GM23338 (cell line): ENCODE results near the gene PNPLA2. TPM values are rescaled to one million over a fixed set of nuclear protein-coding genes. Genes with fewer than 3 reads are reported as not detected.

ENCODE experiments used
- ATAC-seq: fragments of 200-7000 bp; cut with Tn5 transposase; 3 replicates; pipeline ENCODE4 v1.9.1; 2020
- DNase-seq: peaks from one replicate; pipeline ENCODE4 v3.0.0-alpha.2; 2015; ENCODE audit warnings: low spot score
- H2AFZ ChIP-seq: fragments of 200-600 bp; sonication (generic); 2 replicates; pipeline ENCODE4 v1.8.0; 2016; ENCODE audit warnings: antibody characterized with exemption, mild to moderate bottlenecking, moderate library complexity
- H3F3A ChIP-seq: fragments of 200-600 bp; sonication (generic); replicated peaks from 2 replicates; pipeline ENCODE4 v1.8.0; 2017; ENCODE audit warnings: antibody characterized with exemption, mixed run types, low read depth
- H3K27ac ChIP-seq: fragments of 200-600 bp; sonication (generic); 2 replicates; pipeline ENCODE4 v1.6.1; 2016; ENCODE audit warnings: low read depth
- H3K27me3 ChIP-seq: fragments of 200-600 bp; sonication (generic); 2 replicates; pipeline ENCODE4 v1.8.0; 2016; ENCODE audit warnings: mild to moderate bottlenecking, mixed run types, moderate library complexity; ENCODE audit not compliant: insufficient read depth
- H3K36me3 ChIP-seq: fragments of 200-600 bp; sonication (generic); 2 replicates; pipeline ENCODE4 v1.8.0; 2016; ENCODE audit warnings: mild to moderate bottlenecking; ENCODE audit not compliant: insufficient read depth
- H3K4me1 ChIP-seq: fragments of 200-600 bp; sonication (generic); 2 replicates; pipeline ENCODE4 v1.8.0; 2016; ENCODE audit warnings: mild to moderate bottlenecking, moderate library complexity; ENCODE audit not compliant: insufficient read depth
- H3K4me2 ChIP-seq: fragments of 200-600 bp; sonication (generic); 2 replicates; pipeline ENCODE4 v1.7.1; 2017; ENCODE audit warnings: mixed run types
- H3K4me3 ChIP-seq: fragments of 200-600 bp; sonication (generic); 2 replicates; pipeline ENCODE4 v1.6.1; 2016; ENCODE audit warnings: mixed run types
- H3K79me2 ChIP-seq: fragments of 200-600 bp; sonication (generic); replicated peaks from 2 replicates; pipeline ENCODE4 v1.8.0; 2017; ENCODE audit warnings: mild to moderate bottlenecking; ENCODE audit not compliant: insufficient read depth
- H3K9me2 ChIP-seq: fragments of 200-600 bp; sonication (generic); 2 replicates; pipeline ENCODE4 v1.8.0; 2017; ENCODE audit not compliant: insufficient read depth
- H4K20me1 ChIP-seq: fragments of 200-600 bp; sonication (generic); replicated peaks from 2 replicates; pipeline ENCODE4 v1.8.0; 2017; ENCODE audit warnings: mild to moderate bottlenecking; ENCODE audit not compliant: insufficient read depth
- H3K27ac Mint-ChIP-seq: 2 replicates; pipeline ENCODE4 v1.8.0; 2020; ENCODE audit warnings: inconsistent platforms, mild to moderate bottlenecking, moderate library complexity, mixed read lengths
- H3K27me3 Mint-ChIP-seq: 3 replicates; pipeline ENCODE4 v1.8.0; 2022; ENCODE audit warnings: low read depth, mild to moderate bottlenecking, moderate library complexity, mixed read lengths, inconsistent platforms; ENCODE audit not compliant: insufficient read depth, poor library complexity
- H3K36me3 Mint-ChIP-seq: 3 replicates; pipeline ENCODE4 v1.8.0; 2021; ENCODE audit warnings: low read depth, mild to moderate bottlenecking, inconsistent platforms, moderate library complexity, mixed read lengths
- H3K4me1 Mint-ChIP-seq: 3 replicates; pipeline ENCODE4 v1.8.0; 2020; ENCODE audit warnings: mild to moderate bottlenecking, inconsistent platforms, mixed read lengths
- H3K4me3 Mint-ChIP-seq: 3 replicates; pipeline ENCODE4 v1.8.0; 2021; ENCODE audit warnings: moderate library complexity, mild to moderate bottlenecking, inconsistent platforms, mixed read lengths
- H3K9me3 Mint-ChIP-seq: 3 replicates; pipeline ENCODE4 v1.8.0; 2020; ENCODE audit warnings: moderate library complexity, mild to moderate bottlenecking, inconsistent platforms, mixed read lengths
- CREB1 ChIP-seq: fragments of 250-450 bp; sonication (Bioruptor Pico); IDR thresholded peaks from 2 replicates; pipeline ENCODE4 v1.5.0; 2020; ENCODE audit warnings: low read depth, mild to moderate bottlenecking, moderate library complexity
- CTCF ChIP-seq, 2 experiments: fragments of 200-600 bp in 1 of 2; sonication (generic) in 1 of 2; conservative IDR thresholded peaks; 2 replicates each; pipeline versions ENCODE4 v1.5.1 to v1.6.1; 2016 to 2017; ENCODE audit warnings: antibody characterized with exemption in 2 of 2, low read depth in 2 of 2, mild to moderate bottlenecking in 2 of 2, moderate library complexity in 1 of 2
- EZH2 ChIP-seq: fragments of 200-600 bp; sonication (generic); IDR thresholded peaks from one replicate; pipeline ENCODE4 v1.8.0; 2017; ENCODE audit warnings: antibody characterized with exemption, mild to moderate bottlenecking, low read depth; ENCODE audit not compliant: unreplicated experiment
- EZH2phosphoT487 ChIP-seq: fragments of 200-600 bp; sonication (generic); IDR thresholded peaks from one replicate; pipeline ENCODE4 v1.8.1; 2018; ENCODE audit warnings: antibody characterized with exemption; ENCODE audit not compliant: unreplicated experiment
- JUNB ChIP-seq: IDR thresholded peaks from one replicate; pipeline ENCODE4 v1.6.1; 2016; ENCODE audit warnings: antibody characterized with exemption; ENCODE audit not compliant: unreplicated experiment
- NANOG ChIP-seq: IDR thresholded peaks from 2 replicates; pipeline ENCODE4 v1.6.1; 2016; ENCODE audit warnings: antibody characterized with exemption, borderline replicate concordance
- POLR2AphosphoS5 ChIP-seq: IDR thresholded peaks from 2 replicates; pipeline ENCODE4 v1.6.1; 2016; ENCODE audit warnings: antibody characterized with exemption, low read depth
- REST ChIP-seq: IDR thresholded peaks from one replicate; pipeline ENCODE4 v1.6.1; 2018; ENCODE audit warnings: antibody characterized with exemption; ENCODE audit not compliant: unreplicated experiment
- STAT1 ChIP-seq: IDR thresholded peaks from one replicate; pipeline ENCODE4 v1.6.1; 2016; ENCODE audit warnings: antibody characterized with exemption; ENCODE audit not compliant: unreplicated experiment
- ZNF114 ChIP-seq: fragments of 250-450 bp; sonication (Bioruptor Pico); IDR thresholded peaks from 2 replicates; pipeline ENCODE4 v1.5.0; 2020; ENCODE audit warnings: mild to moderate bottlenecking, moderate library complexity
- ZNF331 ChIP-seq: fragments of 250-450 bp; sonication (Bioruptor Pico); IDR thresholded peaks from 2 replicates; pipeline ENCODE4 v1.5.0; 2020; ENCODE audit warnings: low read depth, mild to moderate bottlenecking, moderate library complexity
- polyA plus RNA-seq: library from polyadenylated mRNA; unstranded; fragments of >200 nt; fragmentation: Nextera tagmentation; extraction: Ambion mirVana; gene quantifications from 2 replicates; pipeline ENCODE4 v1.2.1, GENCODE V29; 2016
- total RNA-seq: library from RNA; depleted of rRNA; stranded (reverse); fragments of >200 nt; shearing (Covaris generic); gene quantifications from 2 replicates; pipeline ENCODE4 v1.2.3, GENCODE V29; 2014
- TF ChIP-seq, protein P1 (sequence below): IDR thresholded peaks from 2 replicates; pipeline ENCODE4 v1.6.1; 2016; ENCODE audit warnings: antibody characterized with exemption
- TF ChIP-seq, protein P2 (sequence below): fragments of 250-450 bp; sonication (Bioruptor Pico); IDR thresholded peaks from 2 replicates; pipeline ENCODE4 v1.5.0; 2020; ENCODE audit warnings: mild to moderate bottlenecking, moderate library complexity

Gene PNPLA2
- total and polyA plus RNA-seq, 2 experiments from 2014 or later: 31.1 to 45.6 TPM

GRCh38 chr11:809287-810039 is 9.3 kb upstream of the PNPLA2 start, which contains the start of gene RPLP2:
Gene RPLP2 (plus strand): TSS chr11:809967. CDS start chr11:810235, 268 bp downstream.
- DNase-seq: peak; percentile 97
- Mint-ChIP-seq H3K36me3 (peaks cover 38% of the 10 kb centered on the region), H3K9me3 (peaks cover 5% of the 10 kb centered on the region; the same call in 1 of the 3 replicates), H3K27me3 (peaks cover 33% of the 10 kb centered on the region), H3K4me1 (peaks cover 24% of the 10 kb centered on the region), H3K27ac (peak within 1 kb of the TSS; percentile 100), H3K4me3 (peak within 1 kb of the TSS; percentile 94)
- peak; percentile 75 for ATAC-seq
- H3K36me3 ChIP-seq: peaks cover 22% of the 10 kb centered on the region
- TF ChIP-seq ZNF114: no peak
- no peak for TF ChIP-seq STAT1
- no peak for TF ChIP-seq JUNB
- TF ChIP-seq CREB1 (CRISPR knock-in tag): peak; percentile 100
- no peak for TF ChIP-seq NANOG
- TF ChIP-seq EZH2phosphoT487: no peak
- TF ChIP-seq, protein P1, sequence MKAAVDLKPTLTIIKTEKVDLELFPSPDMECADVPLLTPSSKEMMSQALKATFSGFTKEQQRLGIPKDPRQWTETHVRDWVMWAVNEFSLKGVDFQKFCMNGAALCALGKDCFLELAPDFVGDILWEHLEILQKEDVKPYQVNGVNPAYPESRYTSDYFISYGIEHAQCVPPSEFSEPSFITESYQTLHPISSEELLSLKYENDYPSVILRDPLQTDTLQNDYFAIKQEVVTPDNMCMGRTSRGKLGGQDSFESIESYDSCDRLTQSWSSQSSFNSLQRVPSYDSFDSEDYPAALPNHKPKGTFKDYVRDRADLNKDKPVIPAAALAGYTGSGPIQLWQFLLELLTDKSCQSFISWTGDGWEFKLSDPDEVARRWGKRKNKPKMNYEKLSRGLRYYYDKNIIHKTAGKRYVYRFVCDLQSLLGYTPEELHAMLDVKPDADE: peak; percentile 96
- no peak for TF ChIP-seq CTCF (conservative IDR thresholded peaks at IDR 0.05; ENCODE audit: low read depth in 2 of 2)
- peak; percentile 82 for TF ChIP-seq POLR2AphosphoS5
- TF ChIP-seq, protein P2, sequence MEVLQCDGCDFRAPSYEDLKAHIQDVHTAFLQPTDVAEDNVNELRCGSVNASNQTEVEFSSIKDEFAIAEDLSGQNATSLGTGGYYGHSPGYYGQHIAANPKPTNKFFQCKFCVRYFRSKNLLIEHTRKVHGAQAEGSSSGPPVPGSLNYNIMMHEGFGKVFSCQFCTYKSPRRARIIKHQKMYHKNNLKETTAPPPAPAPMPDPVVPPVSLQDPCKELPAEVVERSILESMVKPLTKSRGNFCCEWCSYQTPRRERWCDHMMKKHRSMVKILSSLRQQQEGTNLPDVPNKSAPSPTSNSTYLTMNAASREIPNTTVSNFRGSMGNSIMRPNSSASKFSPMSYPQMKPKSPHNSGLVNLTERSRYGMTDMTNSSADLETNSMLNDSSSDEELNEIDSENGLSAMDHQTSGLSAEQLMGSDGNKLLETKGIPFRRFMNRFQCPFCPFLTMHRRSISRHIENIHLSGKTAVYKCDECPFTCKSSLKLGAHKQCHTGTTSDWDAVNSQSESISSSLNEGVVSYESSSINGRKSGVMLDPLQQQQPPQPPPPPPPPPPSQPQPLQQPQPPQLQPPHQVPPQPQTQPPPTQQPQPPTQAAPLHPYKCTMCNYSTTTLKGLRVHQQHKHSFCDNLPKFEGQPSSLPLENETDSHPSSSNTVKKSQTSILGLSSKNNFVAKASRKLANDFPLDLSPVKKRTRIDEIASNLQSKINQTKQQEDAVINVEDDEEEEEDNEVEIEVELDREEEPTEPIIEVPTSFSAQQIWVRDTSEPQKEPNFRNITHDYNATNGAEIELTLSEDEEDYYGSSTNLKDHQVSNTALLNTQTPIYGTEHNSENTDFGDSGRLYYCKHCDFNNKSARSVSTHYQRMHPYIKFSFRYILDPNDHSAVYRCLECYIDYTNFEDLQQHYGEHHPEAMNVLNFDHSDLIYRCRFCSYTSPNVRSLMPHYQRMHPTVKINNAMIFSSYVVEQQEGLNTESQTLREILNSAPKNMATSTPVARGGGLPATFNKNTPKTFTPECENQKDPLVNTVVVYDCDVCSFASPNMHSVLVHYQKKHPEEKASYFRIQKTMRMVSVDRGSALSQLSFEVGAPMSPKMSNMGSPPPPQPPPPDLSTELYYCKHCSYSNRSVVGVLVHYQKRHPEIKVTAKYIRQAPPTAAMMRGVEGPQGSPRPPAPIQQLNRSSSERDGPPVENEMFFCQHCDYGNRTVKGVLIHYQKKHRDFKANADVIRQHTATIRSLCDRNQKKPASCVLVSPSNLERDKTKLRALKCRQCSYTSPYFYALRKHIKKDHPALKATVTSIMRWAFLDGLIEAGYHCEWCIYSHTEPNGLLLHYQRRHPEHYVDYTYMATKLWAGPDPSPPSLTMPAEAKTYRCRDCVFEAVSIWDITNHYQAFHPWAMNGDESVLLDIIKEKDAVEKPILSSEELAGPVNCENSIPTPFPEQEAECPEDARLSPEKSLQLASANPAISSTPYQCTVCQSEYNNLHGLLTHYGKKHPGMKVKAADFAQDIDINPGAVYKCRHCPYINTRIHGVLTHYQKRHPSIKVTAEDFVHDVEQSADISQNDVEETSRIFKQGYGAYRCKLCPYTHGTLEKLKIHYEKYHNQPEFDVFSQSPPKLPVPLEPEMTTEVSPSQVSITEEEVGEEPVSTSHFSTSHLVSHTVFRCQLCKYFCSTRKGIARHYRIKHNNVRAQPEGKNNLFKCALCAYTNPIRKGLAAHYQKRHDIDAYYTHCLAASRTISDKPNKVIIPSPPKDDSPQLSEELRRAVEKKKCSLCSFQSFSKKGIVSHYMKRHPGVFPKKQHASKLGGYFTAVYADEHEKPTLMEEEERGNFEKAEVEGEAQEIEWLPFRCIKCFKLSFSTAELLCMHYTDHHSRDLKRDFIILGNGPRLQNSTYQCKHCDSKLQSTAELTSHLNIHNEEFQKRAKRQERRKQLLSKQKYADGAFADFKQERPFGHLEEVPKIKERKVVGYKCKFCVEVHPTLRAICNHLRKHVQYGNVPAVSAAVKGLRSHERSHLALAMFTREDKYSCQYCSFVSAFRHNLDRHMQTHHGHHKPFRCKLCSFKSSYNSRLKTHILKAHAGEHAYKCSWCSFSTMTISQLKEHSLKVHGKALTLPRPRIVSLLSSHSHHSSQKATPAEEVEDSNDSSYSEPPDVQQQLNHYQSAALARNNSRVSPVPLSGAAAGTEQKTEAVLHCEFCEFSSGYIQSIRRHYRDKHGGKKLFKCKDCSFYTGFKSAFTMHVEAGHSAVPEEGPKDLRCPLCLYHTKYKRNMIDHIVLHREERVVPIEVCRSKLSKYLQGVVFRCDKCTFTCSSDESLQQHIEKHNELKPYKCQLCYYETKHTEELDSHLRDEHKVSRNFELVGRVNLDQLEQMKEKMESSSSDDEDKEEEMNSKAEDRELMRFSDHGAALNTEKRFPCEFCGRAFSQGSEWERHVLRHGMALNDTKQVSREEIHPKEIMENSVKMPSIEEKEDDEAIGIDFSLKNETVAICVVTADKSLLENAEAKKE (CRISPR knock-in tag): no peak
- no peak for TF ChIP-seq EZH2
- TF ChIP-seq REST: no peak
- no peak for TF ChIP-seq ZNF331 (CRISPR knock-in tag)
- peaks cover 14% of the 10 kb centered on the region for H3K4me1 ChIP-seq
- H3K27me3 ChIP-seq: no peaks in the 10 kb centered on the region
- peak within 1 kb of the TSS; percentile 98 for H3K4me3 ChIP-seq
- H3K27ac ChIP-seq: peak within 1 kb of the TSS; percentile 95
- peaks cover 61% of the 10 kb centered on the region for H3F3A ChIP-seq
- no peaks in the 10 kb centered on the region for H3K9me2 ChIP-seq
- H3K4me2 ChIP-seq: peak within 1 kb of the TSS; percentile 99
- peaks cover 16% of the 10 kb centered on the region for H4K20me1 ChIP-seq
- H3K79me2 ChIP-seq: peaks cover 38% of the 10 kb centered on the region
- H2AFZ ChIP-seq: peak within 1 kb of the TSS; percentile 94
